Adrenal gland (tissue), 5 donors: ENCODE measurements around the gene BACH2.

ENCODE experiments used
- POLR2A ChIP-seq, 2 donors: fragments of 450-650 bp; IDR thresholded peaks; one replicate each; pipeline ENCODE4 v1.6.1; 2017; ENCODE audit warnings: antibody characterized with exemption in 2 of 2, mild to moderate bottlenecking in 2 of 2, moderate library complexity in 1 of 2
- TF ChIP-seq, protein P1 (sequence below), 6 experiments: fragments of 450-650 bp in 4 of 6; fragments of 200-600 bp in 2 of 6; sonication (generic) in 1 of 6; IDR thresholded peaks; 1 replicate in 5 of 6; 2 replicates in 1 of 6; pipeline versions ENCODE4 v1.5.1 to v1.8.0; 2016 to 2021; ENCODE audit warnings: antibody characterized with exemption in 6 of 6, mild to moderate bottlenecking in 2 of 6, moderate library complexity in 1 of 6
- donor health status: DM: no; HTN: no; CAD: no.

GRCh38 chr6:89976694-89977020, 320.0 kb downstream of the BACH2 start:
- TF ChIP-seq POLR2A (IDR thresholded peaks at IDR 0.05), result no peak
- TF ChIP-seq, protein P1, sequence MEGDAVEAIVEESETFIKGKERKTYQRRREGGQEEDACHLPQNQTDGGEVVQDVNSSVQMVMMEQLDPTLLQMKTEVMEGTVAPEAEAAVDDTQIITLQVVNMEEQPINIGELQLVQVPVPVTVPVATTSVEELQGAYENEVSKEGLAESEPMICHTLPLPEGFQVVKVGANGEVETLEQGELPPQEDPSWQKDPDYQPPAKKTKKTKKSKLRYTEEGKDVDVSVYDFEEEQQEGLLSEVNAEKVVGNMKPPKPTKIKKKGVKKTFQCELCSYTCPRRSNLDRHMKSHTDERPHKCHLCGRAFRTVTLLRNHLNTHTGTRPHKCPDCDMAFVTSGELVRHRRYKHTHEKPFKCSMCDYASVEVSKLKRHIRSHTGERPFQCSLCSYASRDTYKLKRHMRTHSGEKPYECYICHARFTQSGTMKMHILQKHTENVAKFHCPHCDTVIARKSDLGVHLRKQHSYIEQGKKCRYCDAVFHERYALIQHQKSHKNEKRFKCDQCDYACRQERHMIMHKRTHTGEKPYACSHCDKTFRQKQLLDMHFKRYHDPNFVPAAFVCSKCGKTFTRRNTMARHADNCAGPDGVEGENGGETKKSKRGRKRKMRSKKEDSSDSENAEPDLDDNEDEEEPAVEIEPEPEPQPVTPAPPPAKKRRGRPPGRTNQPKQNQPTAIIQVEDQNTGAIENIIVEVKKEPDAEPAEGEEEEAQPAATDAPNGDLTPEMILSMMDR (IDR thresholded peaks at IDR 0.05), result no peak
